Lung (tissue), 12 donors: ENCODE measurements around the gene ANKRD66. TPM values are rescaled to one million over a fixed set of nuclear protein-coding genes. Genes with fewer than 3 reads are reported as not detected.

Experiments used
- ATAC-seq: fragments of 200-7000 bp; cut with Tn5 transposase; one replicate; pipeline ENCODE4 v1.9.1; 2020; ENCODE audit warnings: moderate number of reproducible peaks; ENCODE audit not compliant: insufficient read depth, low FRiP score
- DNase-seq, 3 donors: peaks; one replicate each; pipeline ENCODE4 v3.0.0-alpha.2; 2013 to 2017
- H3K27ac ChIP-seq, 2 donors: one replicate each; pipeline ENCODE4 v1.5.1; 2013; ENCODE audit warnings: mild to moderate bottlenecking in 2 of 2, moderate library complexity in 2 of 2, control low read depth in 1 of 2, inconsistent platforms in 1 of 2, low read depth in 1 of 2, low read length in 1 of 2
- H3K27me3 ChIP-seq, 3 donors: one replicate each; pipeline ENCODE4 v1.5.1; 2013; ENCODE audit warnings: low read length in 2 of 3; ENCODE audit not compliant: control insufficient read depth in 3 of 3, insufficient read depth in 3 of 3
- H3K36me3 ChIP-seq, 4 donors: one replicate each; pipeline ENCODE4 v1.5.1; 2013; ENCODE audit warnings: low read length in 4 of 4, mild to moderate bottlenecking in 1 of 4, moderate library complexity in 1 of 4; ENCODE audit not compliant: control insufficient read depth in 4 of 4, insufficient read depth in 4 of 4
- H3K4me1 ChIP-seq, 5 donors: one replicate each; pipeline ENCODE4 v1.5.1; 2013; ENCODE audit warnings: low read length in 5 of 5, mild to moderate bottlenecking in 2 of 5, moderate library complexity in 1 of 5; ENCODE audit not compliant: control insufficient read depth in 5 of 5, insufficient read depth in 5 of 5
- H3K4me3 ChIP-seq: one replicate; pipeline ENCODE4 v1.5.1; 2013; ENCODE audit warnings: mild to moderate bottlenecking, control low read depth, moderate library complexity
- H3K9ac ChIP-seq, 2 donors: one replicate each; pipeline ENCODE4 v1.5.1; 2013; ENCODE audit warnings: low read length in 2 of 2, control low read depth in 1 of 2; ENCODE audit not compliant: insufficient read depth in 1 of 2
- H3K9me3 ChIP-seq, 4 donors: one replicate each; pipeline ENCODE4 v1.5.1; 2013; ENCODE audit warnings: low read length in 3 of 4, mild to moderate bottlenecking in 1 of 4, moderate library complexity in 1 of 4; ENCODE audit not compliant: control insufficient read depth in 4 of 4, insufficient read depth in 3 of 4
- WGBS, 2 donors: extraction: QIAGEN DNeasy Blood & Tissue Kit; methylation state at CpG; one replicate each; pipeline ENCODE4 v1.1.7; 2013; 5-methylcytosine and 5-hydroxymethylcytosine counted together
- polyA plus RNA-seq, 2 donors: library from polyadenylated mRNA; stranded (reverse); fragments of 200-250 nt; gene quantifications; one replicate each; pipeline ENCODE4 v1.2.1, GENCODE V29; 2013
- total RNA-seq, 2 donors: library from RNA; depleted of rRNA in 1 of 2; stranded (reverse); fragments of >200 nt in 1 of 2; gene quantifications; one replicate each; pipeline ENCODE4 v1.2.1, GENCODE V29; 2014 to 2021
- TF ChIP-seq, protein P1 (sequence below): IDR thresholded peaks from 2 replicates; pipeline ENCODE4 v1.5.1; 2012; ENCODE audit warnings: mild to moderate bottlenecking; ENCODE audit errors: control extremely low read depth, extremely low read depth
- donor health status: control.
- donor health status: control.
- donor health status: Bipolar disorder and iron deficiency.
- donor health status: healthy.
- donor health status: DM: yes; HTN: yes; CAD: no.

ANKRD66 gene
- total and polyA plus RNA-seq, 4 donors: 5.1 to 12.4 (median 8.4) TPM

GRCh38 chr6:46796848-46797580 is 50.3 kb downstream of the ANKRD66 start:
- ATAC-seq (no peak), DNase-seq (no peak)
- Histone ChIP-seq H3K27ac (no peak overlapping the region), H3K9me3 (no peaks in the 10 kb centered on the region), H3K36me3 (no peaks in the 10 kb centered on the region), H3K27me3 (peaks cover 0 to 8% (median 0%) of the 10 kb centered on the region in 3 donors), H3K9ac (no peak overlapping the region), H3K4me3 (no peak overlapping the region), H3K4me1 (no peaks in the 10 kb centered on the region)
- 53 to 54% methylated on average over 5 of the region's 5 CpGs for WGBS, 2 donors
- TF ChIP-seq, protein P1, sequence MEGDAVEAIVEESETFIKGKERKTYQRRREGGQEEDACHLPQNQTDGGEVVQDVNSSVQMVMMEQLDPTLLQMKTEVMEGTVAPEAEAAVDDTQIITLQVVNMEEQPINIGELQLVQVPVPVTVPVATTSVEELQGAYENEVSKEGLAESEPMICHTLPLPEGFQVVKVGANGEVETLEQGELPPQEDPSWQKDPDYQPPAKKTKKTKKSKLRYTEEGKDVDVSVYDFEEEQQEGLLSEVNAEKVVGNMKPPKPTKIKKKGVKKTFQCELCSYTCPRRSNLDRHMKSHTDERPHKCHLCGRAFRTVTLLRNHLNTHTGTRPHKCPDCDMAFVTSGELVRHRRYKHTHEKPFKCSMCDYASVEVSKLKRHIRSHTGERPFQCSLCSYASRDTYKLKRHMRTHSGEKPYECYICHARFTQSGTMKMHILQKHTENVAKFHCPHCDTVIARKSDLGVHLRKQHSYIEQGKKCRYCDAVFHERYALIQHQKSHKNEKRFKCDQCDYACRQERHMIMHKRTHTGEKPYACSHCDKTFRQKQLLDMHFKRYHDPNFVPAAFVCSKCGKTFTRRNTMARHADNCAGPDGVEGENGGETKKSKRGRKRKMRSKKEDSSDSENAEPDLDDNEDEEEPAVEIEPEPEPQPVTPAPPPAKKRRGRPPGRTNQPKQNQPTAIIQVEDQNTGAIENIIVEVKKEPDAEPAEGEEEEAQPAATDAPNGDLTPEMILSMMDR: no peak

DNA sequence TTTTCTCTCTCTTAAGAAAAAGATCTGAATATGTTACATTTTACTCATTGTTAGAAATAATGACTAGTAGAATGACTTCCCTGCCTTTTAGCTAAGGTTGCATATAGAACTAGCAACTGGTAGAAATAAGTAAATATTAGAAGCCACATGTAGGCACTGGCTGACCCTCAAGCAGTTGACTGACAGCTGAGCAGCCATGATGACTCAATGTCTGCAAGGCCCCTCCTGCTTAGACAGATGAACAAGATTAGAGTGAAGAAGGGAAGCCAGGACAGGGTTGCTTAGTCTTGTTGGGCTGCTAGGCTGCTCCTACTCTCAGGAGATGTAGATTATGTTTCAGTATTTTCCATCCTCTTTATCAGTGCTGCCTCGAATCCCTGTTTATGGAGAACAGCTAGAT is 52.9 kb downstream of the ANKRD66 start:
- Histone ChIP-seq H3K4me3 (no peak overlapping the region), H3K27ac (no peak overlapping the region), H3K4me1 (no peaks in the 10 kb centered on the region), H3K36me3 (no peaks in the 10 kb centered on the region), H3K9me3 (no peaks in the 10 kb centered on the region), H3K27me3 (peaks cover 0 to 10% (median 0%) of the 10 kb centered on the region in 3 donors), H3K9ac (no peak overlapping the region)
- DNase-seq (no peak), ATAC-seq (no peak)
- TF ChIP-seq, protein P1: no peak
- 48 to 77% methylated on average over 1 of the region's 1 CpG for WGBS, 2 donors

GRCh38 chr6:46808806-46809205 is 62.1 kb downstream of the ANKRD66 start:
- peak in 1 of 3 donors; percentile 31 for DNase-seq

More at GRCh38 chr6:46808806-46809205, 62.1 kb downstream of the ANKRD66 start:
- Histone ChIP-seq H3K36me3 (no peaks in the 10 kb centered on the region), H3K4me1 (no peaks in the 10 kb centered on the region), H3K27ac (no peak overlapping the region), H3K9ac (no peak overlapping the region), H3K27me3 (peaks cover 0 to 2% (median 0%) of the 10 kb centered on the region in 3 donors), H3K4me3 (no peak overlapping the region), H3K9me3 (no peaks in the 10 kb centered on the region)
- ATAC-seq: no peak
- 13 to 36% methylated on average over 1 of the region's 1 CpG for WGBS, 2 donors
- TF ChIP-seq, protein P1: no peak

Other genes starting within 250 kb of the ANKRD66 start
- gene CYP39A1, start 94.1 kb upstream of the ANKRD66 start, total RNA-seq: 10 to 100 TPM in 1 of 2 donors, 1 to 10 TPM in 1; 6.3 to 14.4 TPM
- gene CYP39A1, start 94.1 kb upstream of the ANKRD66 start, polyA plus RNA-seq: 1 to 10 TPM; 2.2 to 3.6 TPM
- gene SLC25A27, start 94.0 kb upstream of the ANKRD66 start, total RNA-seq: 10 to 100 TPM in 1 of 2 donors, 1 to 10 TPM in 1; 6.6 to 99.3 TPM
- gene SLC25A27, start 94.0 kb upstream of the ANKRD66 start, polyA plus RNA-seq: 10 to 100 TPM in 1 of 2 donors, 1 to 10 TPM in 1; 2.9 to 17.8 TPM
- 1 to 10 TPM in 1 of 2 donors, under 1 TPM in 1; 0.34 to 1.8 TPM for gene TDRD6, start 59.0 kb upstream of the ANKRD66 start, total RNA-seq
- under 1 TPM; 0.03 to 0.51 TPM for gene TDRD6, start 59.0 kb upstream of the ANKRD66 start, polyA plus RNA-seq
- 1 to 10 TPM; 6.7 to 9.4 TPM for gene PLA2G7, start 11.6 kb upstream of the ANKRD66 start, total RNA-seq
- gene PLA2G7, start 11.6 kb upstream of the ANKRD66 start, polyA plus RNA-seq: 10 to 100 TPM; 13.5 to 23.4 TPM
- under 1 TPM; 0.06 to 0.09 TPM for gene MEP1A, start 46.5 kb downstream of the ANKRD66 start, total RNA-seq
- gene MEP1A, start 46.5 kb downstream of the ANKRD66 start, polyA plus RNA-seq: under 1 TPM; 0.08 to 0.11 TPM
- gene ADGRF5, start 175.0 kb downstream of the ANKRD66 start, total RNA-seq: 100 to 1,000 TPM; 206 to 339 TPM
- 10 to 100 TPM; 71.3 to 78.0 TPM for gene ADGRF5, start 175.0 kb downstream of the ANKRD66 start, polyA plus RNA-seq